ENCODE data around the gene LRRFIP1.

LRRFIP1 gene

DNA sequence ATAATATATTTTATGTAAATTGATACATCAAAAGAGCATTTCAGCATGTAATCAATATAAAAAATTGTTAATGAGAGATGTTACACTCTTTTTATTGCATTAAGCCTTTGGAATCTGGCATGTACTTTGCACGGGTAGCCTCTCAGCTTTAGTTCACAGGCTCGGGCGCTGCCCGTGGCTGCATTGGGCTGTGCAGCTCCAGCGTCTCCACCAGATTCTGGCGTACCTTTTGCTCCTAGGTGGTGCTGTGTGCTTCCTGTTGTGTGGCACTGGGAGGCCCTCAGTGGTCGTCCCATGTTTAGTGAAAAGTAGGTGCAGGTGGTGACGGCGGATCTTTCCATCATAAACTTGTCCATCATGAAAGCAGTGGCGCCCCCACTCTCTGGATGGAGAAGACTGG lies 24.4 kb downstream of the LRRFIP1 start:
- Histone ChIP-seq H3K27me3 (ENCODE audit: control insufficient read depth, low read length) (no peaks in the 10 kb centered on the region), H3K4me2 (ENCODE audit: low read length) (no peak overlapping the region), H3K4me1 (ENCODE audit: control insufficient read depth, low read length) (peaks cover 43% of the 10 kb centered on the region), H3K27ac (ENCODE audit: low read depth, low read length) (no peak overlapping the region), H3K9me2 (replicated peaks; ENCODE audit: control insufficient read depth, low read length) (no peaks in the 10 kb centered on the region), H3K4me3 (ENCODE audit: low read length) (no peak overlapping the region), H3K79me2 (ENCODE audit: control insufficient read depth, low read length) (no peaks in the 10 kb centered on the region), H3K9me3 (ENCODE audit: control insufficient read depth, insufficient read depth, low read length) (peaks cover 21% of the 10 kb centered on the region), H4K20me1 (ENCODE audit: control insufficient read depth, insufficient read depth, low read depth, low read length) (no peaks in the 10 kb centered on the region), H3F3A (ENCODE audit: control insufficient read depth, insufficient read depth) (peaks cover 10% of the 10 kb centered on the region), H3K36me3 (ENCODE audit: control insufficient read depth, low read length) (peaks cover 3% of the 10 kb centered on the region; the same call in 1 of the 2 replicates)
- no peak for TF ChIP-seq EZH2phosphoT487 (IDR thresholded peaks at IDR 0.05; ENCODE audit: borderline replicate concordance, low read length)

- H3K27ac ChIP-seq (ENCODE audit: low read depth, low read length), result 0 out of 2 replicates have a peak overlapping the region, but pooled peaks have one; percentile 69
- no peaks in the 10 kb centered on the region for H4K20me1 ChIP-seq (ENCODE audit: control insufficient read depth, insufficient read depth, low read depth, low read length)
- no peak overlapping the region for H3K4me2 ChIP-seq (ENCODE audit: low read length)
- no peak overlapping the region; the same call in 1 of the 2 replicates for H3K4me3 ChIP-seq (ENCODE audit: low read length)
- H3K9me2 ChIP-seq (replicated peaks; ENCODE audit: control insufficient read depth, low read length), result no peaks in the 10 kb centered on the region
- no peak for TF ChIP-seq EZH2phosphoT487 (IDR thresholded peaks at IDR 0.05; ENCODE audit: borderline replicate concordance, low read length)
- TF ChIP-seq CTCF (IDR thresholded peaks at IDR 0.05; ENCODE audit: low read depth, low read length, poor library complexity, severe bottlenecking), result no peak
- H3K27me3 ChIP-seq (ENCODE audit: control insufficient read depth, low read length), result no peaks in the 10 kb centered on the region
- peaks cover 21% of the 10 kb centered on the region for H3K9me3 ChIP-seq (ENCODE audit: control insufficient read depth, insufficient read depth, low read length)
- H3K36me3 ChIP-seq (ENCODE audit: control insufficient read depth, low read length), result peaks cover 3% of the 10 kb centered on the region; the same call in 1 of the 2 replicates
- no peaks in the 10 kb centered on the region for H3K79me2 ChIP-seq (ENCODE audit: control insufficient read depth, low read length)
- peaks cover 43% of the 10 kb centered on the region for H3K4me1 ChIP-seq (ENCODE audit: control insufficient read depth, low read length)
- peaks cover 10% of the 10 kb centered on the region for H3F3A ChIP-seq (ENCODE audit: control insufficient read depth, insufficient read depth)
Measured at GRCh38 chr2:237652181-237652580, 24.8 kb downstream of the LRRFIP1 start.

GRCh38 chr2:237652854-237653253 lies 25.5 kb downstream of the LRRFIP1 start:
- Histone ChIP-seq H3K9me2 (replicated peaks; ENCODE audit: control insufficient read depth, low read length) (no peaks in the 10 kb centered on the region), H3K36me3 (ENCODE audit: control insufficient read depth, low read length) (peaks cover 3% of the 10 kb centered on the region; the same call in 1 of the 2 replicates)

More at GRCh38 chr2:237652854-237653253, 25.5 kb downstream of the LRRFIP1 start:
- peaks cover 21% of the 10 kb centered on the region for H3K9me3 ChIP-seq (ENCODE audit: control insufficient read depth, insufficient read depth, low read length)
- H4K20me1 ChIP-seq (ENCODE audit: control insufficient read depth, insufficient read depth, low read depth, low read length), result no peaks in the 10 kb centered on the region
- H3K4me1 ChIP-seq (ENCODE audit: control insufficient read depth, low read length), result peaks cover 43% of the 10 kb centered on the region
- no peaks in the 10 kb centered on the region for H3K27me3 ChIP-seq (ENCODE audit: control insufficient read depth, low read length)
- TF ChIP-seq CTCF (IDR thresholded peaks at IDR 0.05; ENCODE audit: low read depth, low read length, poor library complexity, severe bottlenecking) (no peak), EZH2phosphoT487 (IDR thresholded peaks at IDR 0.05; ENCODE audit: borderline replicate concordance, low read length) (no peak)
- peak overlapping the region; percentile 69 for H3K27ac ChIP-seq (ENCODE audit: low read depth, low read length)
- H3K4me3 ChIP-seq (ENCODE audit: low read length), result peak overlapping the region; percentile 40
- peaks cover 10% of the 10 kb centered on the region for H3F3A ChIP-seq (ENCODE audit: control insufficient read depth, insufficient read depth)
- H3K79me2 ChIP-seq (ENCODE audit: control insufficient read depth, low read length), result no peaks in the 10 kb centered on the region
- peak overlapping the region; percentile 25 for H3K4me2 ChIP-seq (ENCODE audit: low read length)
